GM19240 (cell line): ENCODE data around the gene ERC2.
"Not testable (repeated sequence)": the region's sequence is repeated elsewhere in the genome, so short reads cannot be mapped to it uniquely, and the experiment has no call there.

Source experiments
- DNase-seq: peaks from one replicate; pipeline ENCODE4 v3.0.0; 2011; ENCODE audit warnings: low spot score; ENCODE audit not compliant: insufficient read length

The ERC2 gene

GRCh38 chr3:55831876-55832275 lies 636.4 kb downstream of the ERC2 start:
- not testable (repeated sequence) for DNase-seq

- no peak for DNase-seq
Observed at GRCh38 chr3:55828712-55829111, 639.6 kb downstream of the ERC2 start.

GRCh38 chr3:55827786-55828185 lies 640.5 kb downstream of the ERC2 start:
- DNase-seq = no peak

- DNase-seq = no peak
Observed at GRCh38 chr3:55826731-55827496, 641.4 kb downstream of the ERC2 start.

GRCh38 chr3:55826097-55826496 lies 642.2 kb downstream of the ERC2 start:
- DNase-seq = no peak

GRCh38 chr3:55824406-55824805 lies 643.9 kb downstream of the ERC2 start:
- no peak for DNase-seq

- DNase-seq = no peak
Observed at GRCh38 chr3:55823829-55824228, 644.4 kb downstream of the ERC2 start.

GRCh38 chr3:55823001-55823400 lies 645.3 kb downstream of the ERC2 start:
- DNase-seq = no peak

GRCh38 chr3:55819005-55819404 lies 649.3 kb downstream of the ERC2 start:
- no peak for DNase-seq

GRCh38 chr3:55818485-55818884 lies 649.8 kb downstream of the ERC2 start:
- DNase-seq = no peak

GRCh38 chr3:55816794-55817576 lies 651.3 kb downstream of the ERC2 start:
- no peak for DNase-seq

- no peak for DNase-seq
Observed at GRCh38 chr3:55815262-55815661, 653.0 kb downstream of the ERC2 start.

- DNase-seq = no peak
Observed at GRCh38 chr3:55813268-55814097, 654.8 kb downstream of the ERC2 start.

GRCh38 chr3:55812394-55813013 lies 655.8 kb downstream of the ERC2 start:
- no peak for DNase-seq

GRCh38 chr3:55807210-55807609 lies 661.1 kb downstream of the ERC2 start:
- no peak for DNase-seq

GRCh38 chr3:55805169-55805568 lies 663.1 kb downstream of the ERC2 start:
- DNase-seq = no peak

GRCh38 chr3:55804170-55805095 lies 663.8 kb downstream of the ERC2 start:
- no peak for DNase-seq

- DNase-seq = no peak
Observed at GRCh38 chr3:55802816-55803215, 665.5 kb downstream of the ERC2 start.

- DNase-seq = no peak
Observed at GRCh38 chr3:55801676-55802075, 666.6 kb downstream of the ERC2 start.

- DNase-seq = no peak
Observed at GRCh38 chr3:55801068-55801467, 667.2 kb downstream of the ERC2 start.
